Measurements from ENCODE around the gene SCYL3.

DNA sequence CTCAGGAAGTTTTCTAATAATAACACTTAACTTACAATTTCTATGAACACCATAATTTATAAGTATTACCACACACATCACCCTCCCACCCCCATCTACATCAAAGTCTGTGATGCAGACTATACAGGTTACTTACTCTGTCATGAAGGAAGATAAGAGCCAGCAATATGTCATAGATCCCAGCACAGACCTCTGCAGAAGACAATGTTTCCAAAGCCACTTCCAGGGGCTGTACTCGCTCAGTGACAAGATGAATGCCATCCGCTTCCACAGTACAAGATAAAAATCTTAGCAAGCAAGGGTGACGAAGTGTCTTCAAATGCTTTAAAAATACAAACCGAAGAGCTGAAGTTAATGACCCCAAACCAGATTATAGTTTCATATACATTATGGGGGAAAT lies 15.2 kb downstream of the SCYL3 start:
- TF ChIP-seq CTCF (IDR thresholded peaks at IDR 0.05) (no peak), POLR2A (IDR thresholded peaks at IDR 0.05) (no peak)
